Renal pelvis (tissue), 4 donors: ENCODE measurements around the gene CCDC57. TPM values are rescaled to one million over a fixed set of nuclear protein-coding genes. Genes with fewer than 3 reads are reported as not detected.
"Not testable (repeated sequence)": the region's sequence is repeated elsewhere in the genome, so short reads cannot be mapped to it uniquely, and the experiment has no call there.

Source experiments
- DNase-seq: peaks from one replicate; pipeline ENCODE4 v3.0.0-alpha.2; 2013
- polyA plus RNA-seq, 3 donors: library from polyadenylated mRNA; unstranded; fragments of 120-200 nt; gene quantifications; one replicate each; pipeline ENCODE4 v1.2.1, GENCODE V29; 2013; ENCODE audit not compliant: insufficient read length in 3 of 3

The CCDC57 gene
- polyA plus RNA-seq, 3 donors: 50.9 to 98.3 (median 89.0) TPM

- DNase-seq: no peak
Observed at GRCh38 chr17:82179946-82180475, 32.6 kb downstream of the CCDC57 start.

GRCh38 chr17:82179412-82179811 is 33.2 kb downstream of the CCDC57 start:
- no peak for DNase-seq

- peak; percentile 33 for DNase-seq
Observed at GRCh38 chr17:82178499-82179261, 34.0 kb downstream of the CCDC57 start.

GRCh38 chr17:82177761-82178498 is 34.7 kb downstream of the CCDC57 start:
- no peak for DNase-seq

GRCh38 chr17:82177276-82177675 is 35.4 kb downstream of the CCDC57 start:
- DNase-seq: no peak

- no peak for DNase-seq
Observed at GRCh38 chr17:82175951-82176350, 36.7 kb downstream of the CCDC57 start.

- no peak for DNase-seq
Observed at GRCh38 chr17:82175201-82175600, 37.4 kb downstream of the CCDC57 start.

- DNase-seq: not testable (repeated sequence)
Observed at GRCh38 chr17:82174042-82174857, 38.4 kb downstream of the CCDC57 start.

- DNase-seq: no peak
Observed at GRCh38 chr17:82173351-82174041, 39.1 kb downstream of the CCDC57 start.

GRCh38 chr17:82172486-82173160 is 40.0 kb downstream of the CCDC57 start:
- no peak for DNase-seq

- DNase-seq: no peak
Observed at GRCh38 chr17:82171750-82172375, 40.8 kb downstream of the CCDC57 start.

GRCh38 chr17:82170412-82170961 is 42.2 kb downstream of the CCDC57 start:
- DNase-seq: no peak

- DNase-seq: no peak
Observed at GRCh38 chr17:82168568-82168967, 44.1 kb downstream of the CCDC57 start.

- no peak for DNase-seq
Observed at GRCh38 chr17:82167028-82167427, 45.6 kb downstream of the CCDC57 start.

- DNase-seq: no peak
Observed at GRCh38 chr17:82164853-82165252, 47.8 kb downstream of the CCDC57 start.

- no peak for DNase-seq
Observed at GRCh38 chr17:82161216-82161615, 51.4 kb downstream of the CCDC57 start.

- no peak for DNase-seq
Observed at GRCh38 chr17:82160075-82160474, 52.6 kb downstream of the CCDC57 start.

GRCh38 chr17:82158825-82159224 is 53.8 kb downstream of the CCDC57 start:
- no peak for DNase-seq

GRCh38 chr17:82157046-82158035 is 55.3 kb downstream of the CCDC57 start:
- DNase-seq: no peak
